Central memory CD8-positive, alpha-beta T cell (primary cell): Measurements from ENCODE around the gene CCDC200.

Experiments used
- ATAC-seq: fragments of 150-1000 bp; cut with Tn5 transposase; replicated peaks from 2 replicates; pipeline ENCODE4 v1.10.0; 2022; ENCODE audit warnings: mild to moderate bottlenecking, moderate FRiP score, moderate number of reproducible peaks; ENCODE audit not compliant: poor library complexity, severe bottlenecking; ENCODE audit errors: extremely low read depth
- DNase-seq, 2 donors: peaks; one replicate each; pipeline ENCODE4 v3.0.0; 2021; ENCODE audit warnings: low spot score in 2 of 2
- H3K27ac Mint-ChIP-seq: one replicate; pipeline ENCODE4 v1.8.0; 2022; ENCODE audit warnings: low read depth, mild to moderate bottlenecking, moderate library complexity, mixed read lengths
- H3K27me3 Mint-ChIP-seq: one replicate; pipeline ENCODE4 v1.8.0; 2022; ENCODE audit warnings: mixed read lengths
- H3K36me3 Mint-ChIP-seq: one replicate; pipeline ENCODE4 v1.8.0; 2022; ENCODE audit warnings: mild to moderate bottlenecking, moderate library complexity, mixed read lengths; ENCODE audit not compliant: insufficient read depth
- H3K4me1 Mint-ChIP-seq: one replicate; pipeline ENCODE4 v1.8.0; 2022; ENCODE audit warnings: mixed read lengths
- H3K4me3 Mint-ChIP-seq: one replicate; pipeline ENCODE4 v1.8.0; 2022; ENCODE audit warnings: mild to moderate bottlenecking, moderate library complexity, mixed read lengths
- H3K9me3 Mint-ChIP-seq: one replicate; pipeline ENCODE4 v1.8.0; 2022; ENCODE audit warnings: mixed read lengths

The CCDC200 gene

GRCh38 chr17:43226393-43226792, 2.0 kb downstream of the CCDC200 start:
- H3K9me3 Mint-ChIP-seq = no peaks in the 10 kb centered on the region
- H3K4me3 Mint-ChIP-seq = no peak overlapping the region
- H3K4me1 Mint-ChIP-seq = peaks cover 6% of the 10 kb centered on the region
- no peak overlapping the region for H3K27ac Mint-ChIP-seq
- peaks cover 3% of the 10 kb centered on the region for H3K36me3 Mint-ChIP-seq
- ATAC-seq (no peak), DNase-seq (no peak)
- H3K27me3 Mint-ChIP-seq = no peaks in the 10 kb centered on the region

GRCh38 chr17:43224146-43224705, 4.2 kb downstream of the CCDC200 start:
- DNase-seq (peak in 1 of 2 donors; percentile 11), ATAC-seq (no peak)
- H3K4me1 Mint-ChIP-seq = peaks cover 13% of the 10 kb centered on the region
- no peak overlapping the region for H3K4me3 Mint-ChIP-seq
- no peaks in the 10 kb centered on the region for H3K9me3 Mint-ChIP-seq
- peaks cover 6% of the 10 kb centered on the region for H3K36me3 Mint-ChIP-seq
- peak overlapping the region; percentile 71 for H3K27ac Mint-ChIP-seq
- no peaks in the 10 kb centered on the region for H3K27me3 Mint-ChIP-seq

- no peak for ATAC-seq
- DNase-seq = no peak
- H3K4me3 Mint-ChIP-seq = no peak overlapping the region
- H3K4me1 Mint-ChIP-seq = peaks cover 20% of the 10 kb centered on the region
- H3K36me3 Mint-ChIP-seq = peaks cover 13% of the 10 kb centered on the region
- H3K9me3 Mint-ChIP-seq = no peaks in the 10 kb centered on the region
- no peak overlapping the region for H3K27ac Mint-ChIP-seq
- no peaks in the 10 kb centered on the region for H3K27me3 Mint-ChIP-seq
Observed at GRCh38 chr17:43220511-43221125, 7.8 kb downstream of the CCDC200 start.

- peaks cover 15% of the 10 kb centered on the region for H3K36me3 Mint-ChIP-seq
- H3K27ac Mint-ChIP-seq = no peak overlapping the region
- peaks cover 20% of the 10 kb centered on the region for H3K4me1 Mint-ChIP-seq
- no peaks in the 10 kb centered on the region for H3K27me3 Mint-ChIP-seq
- no peak for ATAC-seq
- H3K9me3 Mint-ChIP-seq = no peaks in the 10 kb centered on the region
- no peak overlapping the region for H3K4me3 Mint-ChIP-seq
- no peak for DNase-seq
Observed at GRCh38 chr17:43219746-43220380, 8.6 kb downstream of the CCDC200 start.

GRCh38 chr17:43219001-43219400, 9.4 kb downstream of the CCDC200 start:
- no peak for DNase-seq
- ATAC-seq = no peak
- Mint-ChIP-seq H3K9me3 (no peaks in the 10 kb centered on the region), H3K27ac (peak overlapping the region; percentile 41), H3K27me3 (no peaks in the 10 kb centered on the region), H3K4me3 (no peak overlapping the region), H3K36me3 (peaks cover 15% of the 10 kb centered on the region), H3K4me1 (peaks cover 14% of the 10 kb centered on the region)

GRCh38 chr17:43217614-43218087, 10.8 kb downstream of the CCDC200 start:
- Mint-ChIP-seq H3K27me3 (no peaks in the 10 kb centered on the region), H3K9me3 (no peaks in the 10 kb centered on the region), H3K27ac (peak overlapping the region; percentile 46), H3K4me1 (peaks cover 24% of the 10 kb centered on the region), H3K4me3 (no peak overlapping the region), H3K36me3 (peaks cover 17% of the 10 kb centered on the region)
- DNase-seq (no peak), ATAC-seq (no peak)

- no peak for DNase-seq
- H3K27ac Mint-ChIP-seq = no peak overlapping the region
Observed at GRCh38 chr17:43216762-43217613, 11.4 kb downstream of the CCDC200 start.

GRCh38 chr17:43216369-43216761, 12.1 kb downstream of the CCDC200 start:
- H3K27me3 Mint-ChIP-seq = no peaks in the 10 kb centered on the region
- no peak overlapping the region for H3K4me3 Mint-ChIP-seq
- ATAC-seq (no peak), DNase-seq (no peak)
- no peaks in the 10 kb centered on the region for H3K9me3 Mint-ChIP-seq
- H3K36me3 Mint-ChIP-seq = peaks cover 21% of the 10 kb centered on the region
- H3K27ac Mint-ChIP-seq = no peak overlapping the region
- peaks cover 33% of the 10 kb centered on the region for H3K4me1 Mint-ChIP-seq

More at GRCh38 chr17:43216762-43217613, 11.4 kb downstream of the CCDC200 start:
- H3K4me3 Mint-ChIP-seq = no peak overlapping the region
- ATAC-seq = no peak
- no peaks in the 10 kb centered on the region for H3K9me3 Mint-ChIP-seq
- H3K27me3 Mint-ChIP-seq = no peaks in the 10 kb centered on the region
- H3K36me3 Mint-ChIP-seq = peaks cover 18% of the 10 kb centered on the region
- H3K4me1 Mint-ChIP-seq = peaks cover 31% of the 10 kb centered on the region

- Mint-ChIP-seq H3K36me3 (peaks cover 21% of the 10 kb centered on the region), H3K4me1 (peaks cover 39% of the 10 kb centered on the region), H3K4me3 (no peak overlapping the region), H3K27me3 (no peaks in the 10 kb centered on the region), H3K27ac (no peak overlapping the region), H3K9me3 (no peaks in the 10 kb centered on the region)
- no peak for DNase-seq
- no peak for ATAC-seq
Observed at GRCh38 chr17:43215341-43215740, 13.1 kb downstream of the CCDC200 start.

- Mint-ChIP-seq H3K36me3 (peaks cover 20% of the 10 kb centered on the region), H3K4me1 (peaks cover 29% of the 10 kb centered on the region), H3K27ac (no peak overlapping the region)
Observed at GRCh38 chr17:43213545-43213944, 14.9 kb downstream of the CCDC200 start.

GRCh38 chr17:43212641-43213490, 15.6 kb downstream of the CCDC200 start:
- Mint-ChIP-seq H3K27me3 (no peaks in the 10 kb centered on the region), H3K27ac (peak overlapping the region; percentile 96), H3K9me3 (no peaks in the 10 kb centered on the region), H3K36me3 (peaks cover 21% of the 10 kb centered on the region), H3K4me3 (peak overlapping the region; percentile 91), H3K4me1 (peaks cover 29% of the 10 kb centered on the region)
- DNase-seq (no peak), ATAC-seq (no peak)

More at GRCh38 chr17:43213545-43213944, 14.9 kb downstream of the CCDC200 start:
- H3K4me3 Mint-ChIP-seq = no peak overlapping the region
- no peaks in the 10 kb centered on the region for H3K9me3 Mint-ChIP-seq
- ATAC-seq (no peak), DNase-seq (no peak)
- no peaks in the 10 kb centered on the region for H3K27me3 Mint-ChIP-seq
